Renal cortex interstitium (tissue), 11 donors: Measurements from ENCODE around the gene PCDHGB1. TPM values are rescaled to one million over a fixed set of nuclear protein-coding genes. Genes with fewer than 3 reads are reported as not detected.

Experiments
- DNase-seq, 11 donors: peaks; one replicate each; pipeline ENCODE4 v3.0.0-alpha.2; 2013; ENCODE audit warnings: low read depth in 9 of 11, low spot score in 4 of 11; ENCODE audit errors: extremely low read depth in 1 of 11
- polyA plus RNA-seq, 3 donors: library from polyadenylated mRNA; unstranded; fragments of 120-200 nt; gene quantifications; one replicate each; pipeline ENCODE4 v1.2.1, GENCODE V29; 2013; ENCODE audit not compliant: insufficient read length in 3 of 3

PCDHGB1 gene
- polyA plus RNA-seq, 3 donors: 1.5 to 2.5 (median 2.2) TPM

- no peak for DNase-seq
These were observed 48.7 kb downstream of the PCDHGB1 start for GRCh38 chr5:141398608-141399007.

- no peak for DNase-seq
These were observed 49.8 kb downstream of the PCDHGB1 start for GRCh38 chr5:141399555-141400258.

Other genes starting within 250 kb of the PCDHGB1 start
- gene PCDHB3, start 249.6 kb upstream of the PCDHGB1 start, polyA plus RNA-seq: 1 to 10 TPM; 3.3 to 3.9 (median 3.5) TPM
- gene PCDHB4, start 228.3 kb upstream of the PCDHGB1 start, polyA plus RNA-seq: 1 to 10 TPM; 1.2 to 2.6 (median 1.7) TPM
- 1 to 10 TPM; 6.0 to 9.0 (median 8.5) TPM for gene PCDHB5, start 214.9 kb upstream of the PCDHGB1 start, polyA plus RNA-seq
- gene PCDHB6, start 200.0 kb upstream of the PCDHGB1 start, polyA plus RNA-seq: 1 to 10 TPM; 2.4 to 3.2 (median 3.0) TPM
- gene PCDHB7, start 177.5 kb upstream of the PCDHGB1 start, polyA plus RNA-seq: 1 to 10 TPM; 4.0 to 4.4 (median 4.2) TPM
- gene PCDHB8, start 172.3 kb upstream of the PCDHGB1 start, polyA plus RNA-seq: 1 to 10 TPM; 1.8 to 3.7 (median 2.4) TPM
- 1 to 10 TPM; 5.0 to 7.6 (median 5.1) TPM for gene PCDHB16, start 167.7 kb upstream of the PCDHGB1 start, polyA plus RNA-seq
- gene PCDHB9, start 162.9 kb upstream of the PCDHGB1 start, polyA plus RNA-seq: 1 to 10 TPM; 4.1 to 4.4 (median 4.3) TPM
- 1 to 10 TPM; 4.8 to 7.5 (median 6.8) TPM for gene PCDHB10, start 157.7 kb upstream of the PCDHGB1 start, polyA plus RNA-seq
- gene PCDHB11, start 150.5 kb upstream of the PCDHGB1 start, polyA plus RNA-seq: 1 to 10 TPM; 4.0 to 6.3 (median 4.7) TPM
- 1 to 10 TPM; 4.6 to 5.1 (median 5.0) TPM for gene PCDHB12, start 141.4 kb upstream of the PCDHGB1 start, polyA plus RNA-seq
- gene PCDHB13, start 136.2 kb upstream of the PCDHGB1 start, polyA plus RNA-seq: 1 to 10 TPM; 6.9 to 7.9 (median 7.2) TPM
- 10 to 100 TPM in 2 of 3 donors, 1 to 10 TPM in 1; 9.5 to 11.6 (median 10.6) TPM for gene PCDHB14, start 126.8 kb upstream of the PCDHGB1 start, polyA plus RNA-seq
- 10 to 100 TPM; 13.2 to 15.0 (median 14.9) TPM for gene PCDHB15, start 104.7 kb upstream of the PCDHGB1 start, polyA plus RNA-seq
- under 1 TPM in 2 of 3 donors, not detected in 1; 0.14 to 0.35 TPM for gene SLC25A2, start 46.0 kb upstream of the PCDHGB1 start, polyA plus RNA-seq
- 100 to 1,000 TPM; 134 to 184 (median 157) TPM for gene TAF7, start 29.3 kb upstream of the PCDHGB1 start, polyA plus RNA-seq
- 1 to 10 TPM in 2 of 3 donors, under 1 TPM in 1; 0.92 to 1.2 (median 1.0) TPM for gene PCDHGA1, start 19.6 kb upstream of the PCDHGB1 start, polyA plus RNA-seq
- 1 to 10 TPM; 6.0 to 7.9 (median 6.1) TPM for gene PCDHGA2, start 11.3 kb upstream of the PCDHGB1 start, polyA plus RNA-seq
- gene PCDHGA3, start 6.3 kb upstream of the PCDHGB1 start, polyA plus RNA-seq: 1 to 10 TPM; 3.1 to 4.2 (median 3.6) TPM
- gene PCDHGA4, start 4.9 kb downstream of the PCDHGB1 start, polyA plus RNA-seq: 1 to 10 TPM; 2.0 to 3.4 (median 2.2) TPM
- gene PCDHGB2, start 9.9 kb downstream of the PCDHGB1 start, polyA plus RNA-seq: 1 to 10 TPM; 3.5 to 4.3 (median 3.8) TPM
- 1 to 10 TPM; 2.1 to 2.7 (median 2.6) TPM for gene PCDHGA5, start 14.1 kb downstream of the PCDHGB1 start, polyA plus RNA-seq
- gene PCDHGB3, start 20.1 kb downstream of the PCDHGB1 start, polyA plus RNA-seq: 1 to 10 TPM; 2.1 to 2.5 (median 2.5) TPM
- gene PCDHGA6, start 23.8 kb downstream of the PCDHGB1 start, polyA plus RNA-seq: 1 to 10 TPM; 6.5 to 8.0 (median 7.2) TPM
- gene PCDHGA7, start 32.6 kb downstream of the PCDHGB1 start, polyA plus RNA-seq: 1 to 10 TPM; 2.0 to 2.7 (median 2.5) TPM
- gene PCDHGB4, start 37.6 kb downstream of the PCDHGB1 start, polyA plus RNA-seq: 1 to 10 TPM; 4.9 to 6.5 (median 6.1) TPM
- gene PCDHGA8, start 42.5 kb downstream of the PCDHGB1 start, polyA plus RNA-seq: 1 to 10 TPM in 1 of 3 donors, under 1 TPM in 2; 0.58 to 1.0 (median 0.61) TPM
- 10 to 100 TPM in 2 of 3 donors, 1 to 10 TPM in 1; 8.6 to 11.5 (median 10.8) TPM for gene PCDHGB5, start 47.8 kb downstream of the PCDHGB1 start, polyA plus RNA-seq
- gene PCDHGA9, start 52.7 kb downstream of the PCDHGB1 start, polyA plus RNA-seq: 1 to 10 TPM; 3.6 to 6.2 (median 5.4) TPM
- gene PCDHGB6, start 57.9 kb downstream of the PCDHGB1 start, polyA plus RNA-seq: 1 to 10 TPM; 6.7 to 7.6 (median 7.6) TPM
- gene PCDHGA10, start 62.9 kb downstream of the PCDHGB1 start, polyA plus RNA-seq: 1 to 10 TPM; 3.0 to 3.7 (median 3.3) TPM
- 10 to 100 TPM; 15.2 to 16.6 (median 15.7) TPM for gene PCDHGB7, start 67.6 kb downstream of the PCDHGB1 start, polyA plus RNA-seq
- gene PCDHGA11, start 71.0 kb downstream of the PCDHGB1 start, polyA plus RNA-seq: 1 to 10 TPM; 3.9 to 5.4 (median 5.2) TPM
- 1 to 10 TPM; 1.5 to 3.0 (median 1.9) TPM for gene PCDHGA12, start 80.4 kb downstream of the PCDHGB1 start, polyA plus RNA-seq
- 100 to 1,000 TPM in 1 of 3 donors, 10 to 100 TPM in 2; 90.0 to 127 (median 97.3) TPM for gene PCDHGC3, start 125.9 kb downstream of the PCDHGB1 start, polyA plus RNA-seq
- gene PCDHGC4, start 134.9 kb downstream of the PCDHGB1 start, polyA plus RNA-seq: 1 to 10 TPM; 3.4 to 3.9 (median 3.6) TPM
- gene PCDHGC5, start 139.0 kb downstream of the PCDHGB1 start, polyA plus RNA-seq: 1 to 10 TPM in 1 of 3 donors, under 1 TPM in 2; 0.34 to 1.2 (median 0.36) TPM